BE2C (cell line): ENCODE results near the gene GALNT17.

Experiments
- DNase-seq: peaks from one replicate; pipeline ENCODE4 v3.0.0-alpha.2; 2020
- H3K27me3 ChIP-seq: fragments of 250-450 bp; sonication (Bioruptor Pico); 2 replicates; pipeline ENCODE4 v1.5.1; 2020; ENCODE audit warnings: mild to moderate bottlenecking
- H3K36me3 ChIP-seq: fragments of 250-450 bp; sonication (Bioruptor Pico); 2 replicates; pipeline ENCODE4 v1.5.1; 2020; ENCODE audit warnings: mild to moderate bottlenecking
- H3K4me1 ChIP-seq: fragments of 250-450 bp; sonication (Bioruptor Pico); 2 replicates; pipeline ENCODE4 v1.5.1; 2020
- H3K4me3 ChIP-seq: 2 replicates; pipeline ENCODE4 v1.5.1; 2011; ENCODE audit warnings: low read depth, low read length
- H3K9me3 ChIP-seq: fragments of 250-450 bp; sonication (Bioruptor Pico); 2 replicates; pipeline ENCODE4 v1.5.1; 2020
- CTCF ChIP-seq: IDR thresholded peaks from 2 replicates; pipeline ENCODE4 v1.5.1; 2012; ENCODE audit warnings: mild to moderate bottlenecking, low read depth, low read length

GALNT17 gene

GRCh38 chr7:71133856-71134255 lies 1.9 kb downstream of the GALNT17 start:
- Histone ChIP-seq H3K4me1 (no peaks in the 10 kb centered on the region), H3K4me3 (no peak overlapping the region), H3K36me3 (no peaks in the 10 kb centered on the region), H3K9me3 (no peaks in the 10 kb centered on the region), H3K27me3 (peaks cover 31% of the 10 kb centered on the region)
- no peak for TF ChIP-seq CTCF
- DNase-seq = no peak

- Histone ChIP-seq H3K9me3 (no peaks in the 10 kb centered on the region), H3K27me3 (peaks cover 31% of the 10 kb centered on the region), H3K4me1 (no peaks in the 10 kb centered on the region), H3K4me3 (no peak overlapping the region), H3K36me3 (no peaks in the 10 kb centered on the region)
- DNase-seq = no peak
- TF ChIP-seq CTCF = no peak
Measured at GRCh38 chr7:71135116-71135515, 3.2 kb downstream of the GALNT17 start.

- Histone ChIP-seq H3K27me3 (peaks cover 25% of the 10 kb centered on the region), H3K4me1 (no peaks in the 10 kb centered on the region), H3K9me3 (no peaks in the 10 kb centered on the region), H3K36me3 (no peaks in the 10 kb centered on the region), H3K4me3 (no peak overlapping the region)
- DNase-seq = no peak
- TF ChIP-seq CTCF = no peak
Measured at GRCh38 chr7:71135663-71136062, 3.7 kb downstream of the GALNT17 start.

- peaks cover 7% of the 10 kb centered on the region for H3K27me3 ChIP-seq
- no peaks in the 10 kb centered on the region for H3K9me3 ChIP-seq
- DNase-seq = no peak
- TF ChIP-seq CTCF = no peak
- no peaks in the 10 kb centered on the region for H3K4me1 ChIP-seq
- no peaks in the 10 kb centered on the region for H3K36me3 ChIP-seq
- no peak overlapping the region for H3K4me3 ChIP-seq
Measured at GRCh38 chr7:71137479-71137878, 5.5 kb downstream of the GALNT17 start.

- H3K9me3 ChIP-seq = no peaks in the 10 kb centered on the region
- H3K27me3 ChIP-seq = no peaks in the 10 kb centered on the region
- no peak for DNase-seq
- TF ChIP-seq CTCF = no peak
- no peak overlapping the region for H3K4me3 ChIP-seq
- no peaks in the 10 kb centered on the region for H3K4me1 ChIP-seq
- no peaks in the 10 kb centered on the region for H3K36me3 ChIP-seq
Measured at GRCh38 chr7:71140264-71140663, 8.3 kb downstream of the GALNT17 start.

- Histone ChIP-seq H3K9me3 (no peaks in the 10 kb centered on the region), H3K4me3 (no peak overlapping the region), H3K4me1 (no peaks in the 10 kb centered on the region), H3K36me3 (no peaks in the 10 kb centered on the region), H3K27me3 (no peaks in the 10 kb centered on the region)
- DNase-seq = no peak
- no peak for TF ChIP-seq CTCF
Measured at GRCh38 chr7:71144963-71145362, 13.0 kb downstream of the GALNT17 start.
